Stomach (tissue), 9 donors: ENCODE measurements around the gene LYPD6B. TPM values are rescaled to one million over a fixed set of nuclear protein-coding genes. Genes with fewer than 3 reads are reported as not detected.

Experiments
- DNase-seq, 2 donors: peaks; one replicate each; pipeline versions ENCODE4 v3.0.0 to v3.0.0-alpha.2; 2013 to 2019
- H3K27ac ChIP-seq, 5 donors: fragments of 200-600 bp in 4 of 5; sonication (generic) in 4 of 5; one replicate each; pipeline ENCODE4 v1.5.1; 2013 to 2019; ENCODE audit warnings: mild to moderate bottlenecking in 1 of 5, moderate library complexity in 1 of 5
- H3K27me3 ChIP-seq, 3 donors: fragments of 200-600 bp; sonication (generic); one replicate each; pipeline ENCODE4 v1.5.1; 2017 to 2019; ENCODE audit warnings: mixed run types in 1 of 3
- H3K36me3 ChIP-seq, 4 donors: fragments of 200-600 bp; sonication (generic); 1 replicate in 3 of 4; 2 replicates in 1 of 4; pipeline ENCODE4 v1.5.1; 2016 to 2019
- H3K4me1 ChIP-seq, 4 donors: fragments of 200-600 bp; sonication (generic); one replicate each; pipeline ENCODE4 v1.5.1; 2016 to 2019
- H3K4me3 ChIP-seq, 4 donors: fragments of 200-600 bp; sonication (generic) in 3 of 4; one replicate each; pipeline ENCODE4 v1.5.1; 2016 to 2019; ENCODE audit warnings: mild to moderate bottlenecking in 1 of 4
- H3K9me3 ChIP-seq, 4 donors: fragments of 200-600 bp; sonication (generic); one replicate each; pipeline ENCODE4 v1.5.1; 2016 to 2019
- EP300 ChIP-seq: sonication (generic); formaldehyde crosslinking; IDR thresholded peaks from one replicate; pipeline ENCODE4 v1.6.1; 2017; ENCODE audit warnings: antibody characterized with exemption
- POLR2A ChIP-seq, 4 donors: fragments of 450-650 bp; IDR thresholded peaks; one replicate each; pipeline ENCODE4 v1.6.1; 2016; ENCODE audit warnings: antibody characterized with exemption in 4 of 4, control low read depth in 2 of 4, mild to moderate bottlenecking in 1 of 4, moderate library complexity in 1 of 4
- POLR2AphosphoS5 ChIP-seq, 3 donors: sonication (generic); formaldehyde crosslinking; IDR thresholded peaks; one replicate each; pipeline ENCODE4 v1.6.1; 2016; ENCODE audit warnings: antibody characterized with exemption in 3 of 3
- WGBS, 5 donors: extraction: QIAGEN DNeasy Blood & Tissue Kit in 3 of 5; methylation state at CpG; one replicate each; pipeline versions ENCODE4 v1.1.5 to v1.1.7; 2013 to 2018; 5-methylcytosine and 5-hydroxymethylcytosine counted together
- intact Hi-C: fragments of 100-400 bp; cut with DNase I; formaldehyde crosslinking; loops from one replicate; pipeline ENCODE4 v1.15.1; 2023; ENCODE audit warnings: low total_unique reads
- polyA plus RNA-seq, 3 donors: library from polyadenylated mRNA; stranded (reverse); fragments of 200-250 nt; gene quantifications; one replicate each; pipeline ENCODE4 v1.2.3, GENCODE V29; 2013
- total RNA-seq, 5 donors: library from RNA; depleted of rRNA; stranded (reverse); fragments of >200 nt; gene quantifications; one replicate each; pipeline versions ENCODE4 v1.1.0 to v1.2.3, GENCODE V29; 2014 to 2016
- TF ChIP-seq, protein P1 (sequence below), 7 experiments: fragments of 450-650 bp in 4 of 7; fragments of 200-600 bp in 3 of 7; sonication (generic) in 3 of 7; IDR thresholded peaks; one replicate each; pipeline ENCODE4 v1.5.1; 2016 to 2019; ENCODE audit warnings: antibody characterized with exemption in 7 of 7, control low read depth in 2 of 7, mild to moderate bottlenecking in 1 of 7
- donor health status: healthy with polysubstance abuse.
- donor health status: Bipolar disorder and iron deficiency.
- donor health status: healthy.

The LYPD6B gene
- total and polyA plus RNA-seq, 8 donors: 10.9 to 88.7 (median 20.5) TPM; not detected in 1

DNA sequence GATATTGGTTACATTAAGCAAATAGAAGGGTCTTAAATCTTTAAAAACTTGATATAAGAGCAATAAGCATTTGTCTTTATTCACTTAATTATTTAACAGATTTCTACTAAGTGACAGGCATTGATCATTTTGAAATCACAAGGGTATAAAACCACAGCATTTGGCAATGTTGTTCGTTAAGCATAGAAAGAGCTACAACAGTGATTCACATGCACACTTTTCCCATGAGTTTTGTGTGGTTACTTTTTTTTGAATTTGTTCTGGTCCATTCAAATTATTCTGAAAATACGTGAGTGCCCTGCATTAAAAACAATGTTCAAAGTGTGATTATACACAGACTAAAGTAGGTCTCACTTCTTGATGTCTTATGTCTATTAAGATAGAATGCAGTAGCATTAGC is 52.2 kb downstream of the LYPD6B start:
- H3K9me3 ChIP-seq: no peaks in the 10 kb centered on the region
- DNase-seq: no peak
- H3K4me3 ChIP-seq: no peak overlapping the region
- H3K27me3 ChIP-seq: no peaks in the 10 kb centered on the region
- intact Hi-C loops: no loop called here
- no peak overlapping the region for H3K27ac ChIP-seq
- TF ChIP-seq, protein P1, sequence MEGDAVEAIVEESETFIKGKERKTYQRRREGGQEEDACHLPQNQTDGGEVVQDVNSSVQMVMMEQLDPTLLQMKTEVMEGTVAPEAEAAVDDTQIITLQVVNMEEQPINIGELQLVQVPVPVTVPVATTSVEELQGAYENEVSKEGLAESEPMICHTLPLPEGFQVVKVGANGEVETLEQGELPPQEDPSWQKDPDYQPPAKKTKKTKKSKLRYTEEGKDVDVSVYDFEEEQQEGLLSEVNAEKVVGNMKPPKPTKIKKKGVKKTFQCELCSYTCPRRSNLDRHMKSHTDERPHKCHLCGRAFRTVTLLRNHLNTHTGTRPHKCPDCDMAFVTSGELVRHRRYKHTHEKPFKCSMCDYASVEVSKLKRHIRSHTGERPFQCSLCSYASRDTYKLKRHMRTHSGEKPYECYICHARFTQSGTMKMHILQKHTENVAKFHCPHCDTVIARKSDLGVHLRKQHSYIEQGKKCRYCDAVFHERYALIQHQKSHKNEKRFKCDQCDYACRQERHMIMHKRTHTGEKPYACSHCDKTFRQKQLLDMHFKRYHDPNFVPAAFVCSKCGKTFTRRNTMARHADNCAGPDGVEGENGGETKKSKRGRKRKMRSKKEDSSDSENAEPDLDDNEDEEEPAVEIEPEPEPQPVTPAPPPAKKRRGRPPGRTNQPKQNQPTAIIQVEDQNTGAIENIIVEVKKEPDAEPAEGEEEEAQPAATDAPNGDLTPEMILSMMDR (IDR thresholded peaks at IDR 0.05): no peak
- no peak for TF ChIP-seq POLR2A (IDR thresholded peaks at IDR 0.05)
- no peak for TF ChIP-seq EP300
- TF ChIP-seq POLR2AphosphoS5 (IDR thresholded peaks at IDR 0.05): no peak
- WGBS, 5 donors: 81 to 91% (median 85%) methylated on average over 2 of the region's 2 CpGs
- H3K4me1 ChIP-seq: peaks cover 0 to 4% (median 2%) of the 10 kb centered on the region in 4 donors
- no peaks in the 10 kb centered on the region for H3K36me3 ChIP-seq

DNA sequence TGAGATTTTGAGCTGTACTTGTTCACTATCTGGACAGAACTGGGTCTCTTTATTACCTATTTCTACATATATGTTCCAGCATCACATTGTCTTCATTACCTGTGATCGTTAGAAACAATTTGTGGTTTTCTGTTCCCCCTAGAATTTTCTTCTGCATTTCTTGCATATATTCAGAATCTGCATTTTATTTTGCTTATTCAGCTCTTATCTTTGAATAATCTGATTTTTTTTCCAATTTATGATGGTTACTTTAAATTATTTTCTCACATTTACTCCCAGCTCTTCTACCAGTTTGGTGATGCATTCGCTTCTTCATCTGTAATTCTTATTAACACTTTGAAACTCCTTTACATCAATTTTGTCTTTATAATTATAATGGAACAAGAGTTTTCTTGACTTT is 55.1 kb downstream of the LYPD6B start:
- WGBS, 5 donors: 94 to 98% (median 95%) methylated on average over 2 of the region's 2 CpGs

DNA sequence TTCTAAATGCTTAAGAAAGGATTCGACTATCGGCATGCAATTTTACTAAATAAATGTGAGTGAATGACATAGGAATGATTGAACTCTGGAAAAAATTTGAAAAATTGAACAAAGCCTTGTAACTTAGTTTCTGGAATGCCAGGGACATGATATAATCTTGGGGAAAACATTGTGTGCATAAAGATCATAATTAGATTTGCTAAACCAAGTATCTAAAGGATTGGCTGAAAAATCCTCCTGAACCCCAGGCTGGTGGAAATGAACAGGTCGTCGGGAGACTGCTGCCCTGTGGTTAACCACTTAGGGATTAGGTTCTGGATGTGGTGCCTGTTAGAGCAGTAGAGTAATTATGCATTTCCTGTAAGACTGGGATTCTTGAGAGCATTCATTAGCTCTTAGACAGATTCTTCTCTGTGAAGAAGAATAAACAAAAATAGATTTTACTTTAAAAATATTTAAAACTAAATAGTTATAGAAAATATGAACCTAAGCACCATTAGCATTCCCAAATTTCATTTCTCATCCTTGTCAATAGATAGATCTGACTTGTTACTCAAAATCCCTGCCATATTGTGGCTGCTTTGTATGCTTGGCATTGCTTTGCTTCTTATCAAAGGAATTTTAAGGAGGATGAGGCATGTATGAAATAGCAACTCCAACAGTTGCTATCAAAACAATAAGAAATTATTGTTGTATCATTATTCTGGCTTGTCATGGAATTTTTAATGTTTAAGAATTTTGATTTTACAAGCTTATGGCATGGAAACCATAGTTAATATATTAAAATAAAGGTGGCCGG is 55.9 kb downstream of the LYPD6B start:
- no peak for DNase-seq
- no peaks in the 10 kb centered on the region for H3K36me3 ChIP-seq

More for the DNA sequence above, 55.1 kb downstream of the LYPD6B start:
- Histone ChIP-seq H3K9me3 (no peaks in the 10 kb centered on the region), H3K27me3 (no peaks in the 10 kb centered on the region), H3K4me1 (peaks cover 0 to 5% (median 2%) of the 10 kb centered on the region in 4 donors), H3K27ac (no peak overlapping the region), H3K36me3 (no peaks in the 10 kb centered on the region), H3K4me3 (no peak overlapping the region)
- intact Hi-C loops: no loop called here
- DNase-seq: no peak
- TF ChIP-seq EP300: no peak
- no peak for TF ChIP-seq POLR2A (IDR thresholded peaks at IDR 0.05)
- TF ChIP-seq, protein P1 (IDR thresholded peaks at IDR 0.05): no peak
- TF ChIP-seq POLR2AphosphoS5 (IDR thresholded peaks at IDR 0.05): no peak

DNA sequence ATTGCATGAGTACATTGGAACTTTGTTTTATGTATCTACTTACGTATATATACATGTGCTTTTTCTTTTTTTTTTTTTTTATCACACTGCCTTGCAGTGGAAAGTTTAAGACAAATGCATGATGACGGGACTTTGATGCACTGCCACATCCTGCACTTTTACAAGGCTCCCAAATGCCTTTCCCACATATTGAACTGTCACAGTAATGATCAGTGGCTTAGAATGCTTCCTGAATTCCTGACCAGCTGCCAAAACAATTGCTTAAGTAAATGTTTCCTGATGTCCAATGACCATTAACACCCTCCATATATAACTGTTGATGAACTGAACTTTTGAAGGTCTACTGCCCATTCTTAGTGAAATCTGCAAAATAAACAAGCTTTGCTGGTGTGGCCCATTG is 60.2 kb downstream of the LYPD6B start:
- 25 to 67% (median 38%) methylated on average over 2 of the region's 2 CpGs for WGBS, 5 donors
- intact Hi-C loops: no loop called here
- Histone ChIP-seq H3K4me3 (no peak overlapping the region), H3K4me1 (peaks cover 0 to 14% (median 11%) of the 10 kb centered on the region in 4 donors), H3K36me3 (no peaks in the 10 kb centered on the region), H3K9me3 (no peaks in the 10 kb centered on the region), H3K27ac (no peak overlapping the region), H3K27me3 (no peaks in the 10 kb centered on the region)
- TF ChIP-seq POLR2A (IDR thresholded peaks at IDR 0.05) (no peak), POLR2AphosphoS5 (IDR thresholded peaks at IDR 0.05) (no peak), EP300 (no peak)
- TF ChIP-seq, protein P1 (IDR thresholded peaks at IDR 0.05): no peak
- peak in 1 of 2 donors; percentile 64 for DNase-seq

More for the DNA sequence above, 55.9 kb downstream of the LYPD6B start:
- Histone ChIP-seq H3K4me3 (no peak overlapping the region), H3K4me1 (peaks cover 0 to 13% (median 8%) of the 10 kb centered on the region in 4 donors), H3K27ac (no peak overlapping the region), H3K27me3 (no peaks in the 10 kb centered on the region), H3K9me3 (no peaks in the 10 kb centered on the region)
- 74 to 84% (median 82%) methylated on average over 5 of the region's 5 CpGs for WGBS, 5 donors
- TF ChIP-seq EP300 (no peak), POLR2AphosphoS5 (IDR thresholded peaks at IDR 0.05) (no peak), POLR2A (IDR thresholded peaks at IDR 0.05) (no peak)
- TF ChIP-seq, protein P1 (IDR thresholded peaks at IDR 0.05): no peak
- intact Hi-C loops: no loop called here
